Neural crest cell (in vitro differentiated cells): Measurements from ENCODE around the gene SLC25A21. TPM values are rescaled to one million over a fixed set of nuclear protein-coding genes. Genes with fewer than 3 reads are reported as not detected.

ENCODE experiments used
- DNase-seq: peaks from one replicate; pipeline ENCODE4 v3.0.0; 2021; ENCODE audit warnings: low read depth, mixed read lengths, low spot score
- H3K27ac Mint-ChIP-seq: one replicate; pipeline ENCODE4 v1.8.0; 2021; ENCODE audit warnings: mild to moderate bottlenecking, mixed read lengths; ENCODE audit not compliant: unreplicated experiment
- H3K27me3 Mint-ChIP-seq: 2 replicates; pipeline ENCODE4 v1.8.0; 2021; ENCODE audit warnings: low read depth, mild to moderate bottlenecking, mixed read lengths
- H3K36me3 Mint-ChIP-seq: 2 replicates; pipeline ENCODE4 v1.8.0; 2021; ENCODE audit warnings: low read depth, mild to moderate bottlenecking, mixed read lengths
- H3K4me1 Mint-ChIP-seq: 2 replicates; pipeline ENCODE4 v1.8.0; 2021; ENCODE audit warnings: mixed read lengths
- H3K4me3 Mint-ChIP-seq: one replicate; pipeline ENCODE4 v1.8.0; 2021; ENCODE audit warnings: mild to moderate bottlenecking, mixed read lengths
- H3K9me3 Mint-ChIP-seq: 2 replicates; pipeline ENCODE4 v1.8.0; 2021; ENCODE audit warnings: mixed read lengths
- total RNA-seq: library from RNA; stranded (reverse); gene quantifications from 2 replicates; pipeline ENCODE4 v1.2.1, GENCODE V29; 2021
- TF ChIP-seq, protein P1 (sequence below): fragments of 200-600 bp; sonication (generic); conservative IDR thresholded peaks from 2 replicates; pipeline ENCODE4 v1.5.0; 2021; ENCODE audit warnings: antibody characterized with exemption, mild to moderate bottlenecking

SLC25A21 gene
- total RNA-seq, 1 donor from 2014 or later: 2.2 TPM

DNA sequence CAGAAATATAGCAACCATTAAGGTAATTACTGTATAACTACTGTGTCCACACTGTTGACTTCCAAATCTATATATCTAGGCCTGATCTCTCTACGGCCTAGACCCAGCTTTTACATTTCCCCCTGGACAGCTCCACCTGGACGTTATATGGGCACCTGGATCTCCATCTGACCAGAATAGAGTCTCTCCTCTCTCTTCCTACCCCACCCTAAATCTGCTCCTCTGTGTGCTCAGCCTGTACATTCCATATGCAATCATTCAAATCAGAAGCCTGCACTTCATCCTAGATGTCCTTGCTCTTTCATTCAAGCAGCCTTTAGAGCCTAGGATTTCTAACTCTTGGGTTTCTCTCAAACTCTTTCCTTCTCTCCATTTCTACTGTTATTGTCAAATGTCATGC is 255.7 kb downstream of the SLC25A21 start:
- H3K9me3 Mint-ChIP-seq: no peaks in the 10 kb centered on the region
- no peaks in the 10 kb centered on the region for H3K36me3 Mint-ChIP-seq
- H3K4me3 Mint-ChIP-seq: no peak overlapping the region
- H3K4me1 Mint-ChIP-seq: no peaks in the 10 kb centered on the region
- TF ChIP-seq, protein P1, sequence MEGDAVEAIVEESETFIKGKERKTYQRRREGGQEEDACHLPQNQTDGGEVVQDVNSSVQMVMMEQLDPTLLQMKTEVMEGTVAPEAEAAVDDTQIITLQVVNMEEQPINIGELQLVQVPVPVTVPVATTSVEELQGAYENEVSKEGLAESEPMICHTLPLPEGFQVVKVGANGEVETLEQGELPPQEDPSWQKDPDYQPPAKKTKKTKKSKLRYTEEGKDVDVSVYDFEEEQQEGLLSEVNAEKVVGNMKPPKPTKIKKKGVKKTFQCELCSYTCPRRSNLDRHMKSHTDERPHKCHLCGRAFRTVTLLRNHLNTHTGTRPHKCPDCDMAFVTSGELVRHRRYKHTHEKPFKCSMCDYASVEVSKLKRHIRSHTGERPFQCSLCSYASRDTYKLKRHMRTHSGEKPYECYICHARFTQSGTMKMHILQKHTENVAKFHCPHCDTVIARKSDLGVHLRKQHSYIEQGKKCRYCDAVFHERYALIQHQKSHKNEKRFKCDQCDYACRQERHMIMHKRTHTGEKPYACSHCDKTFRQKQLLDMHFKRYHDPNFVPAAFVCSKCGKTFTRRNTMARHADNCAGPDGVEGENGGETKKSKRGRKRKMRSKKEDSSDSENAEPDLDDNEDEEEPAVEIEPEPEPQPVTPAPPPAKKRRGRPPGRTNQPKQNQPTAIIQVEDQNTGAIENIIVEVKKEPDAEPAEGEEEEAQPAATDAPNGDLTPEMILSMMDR: no peak
- H3K27me3 Mint-ChIP-seq: peaks cover 3% of the 10 kb centered on the region
- H3K27ac Mint-ChIP-seq: no peak overlapping the region
- DNase-seq: no peak

DNA sequence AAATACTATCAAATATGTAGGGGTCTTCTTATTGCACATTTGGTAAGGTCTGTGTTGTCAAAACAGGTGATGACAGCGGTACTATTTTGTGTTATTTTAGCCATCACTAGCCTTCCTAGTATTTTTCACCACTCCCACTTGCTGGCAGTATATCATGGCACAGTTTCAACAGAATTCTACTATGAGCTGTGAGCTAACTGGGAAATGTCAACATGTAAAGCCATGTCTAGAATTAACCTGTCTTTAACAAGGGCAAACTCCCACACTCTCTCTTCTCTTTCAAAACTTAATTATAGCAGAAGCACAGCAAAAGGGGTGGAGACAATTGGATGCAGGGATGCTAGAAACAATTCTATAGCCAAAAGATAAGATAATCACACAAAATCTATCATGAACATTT is 257.3 kb downstream of the SLC25A21 start:
- Mint-ChIP-seq H3K36me3 (no peaks in the 10 kb centered on the region), H3K4me1 (no peaks in the 10 kb centered on the region), H3K4me3 (no peak overlapping the region), H3K9me3 (no peaks in the 10 kb centered on the region), H3K27ac (no peak overlapping the region), H3K27me3 (peaks cover 3% of the 10 kb centered on the region)
- TF ChIP-seq, protein P1: no peak
- no peak for DNase-seq

DNA sequence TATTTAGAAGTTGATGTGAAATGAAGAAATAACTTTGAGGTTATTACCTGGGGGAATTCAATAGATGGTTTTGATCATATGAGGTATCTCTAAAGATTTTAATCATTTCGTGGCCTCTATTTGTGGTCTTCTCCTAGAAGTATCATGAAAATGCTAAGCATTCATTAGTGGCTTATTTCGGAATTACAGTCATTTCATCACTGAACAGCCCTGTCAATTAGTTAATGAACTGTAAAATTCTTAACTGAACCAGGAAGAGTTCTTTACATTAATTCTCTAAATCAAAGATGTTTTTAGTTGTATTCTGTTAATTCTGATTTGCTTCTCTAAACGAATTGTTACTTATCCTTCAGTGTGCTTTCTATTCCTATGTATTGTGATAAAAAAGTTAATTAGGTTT is 261.8 kb downstream of the SLC25A21 start:
- TF ChIP-seq, protein P1: no peak
- Mint-ChIP-seq H3K4me3 (no peak overlapping the region), H3K27me3 (peaks cover 14% of the 10 kb centered on the region), H3K27ac (no peak overlapping the region), H3K4me1 (peaks cover 2% of the 10 kb centered on the region), H3K9me3 (no peaks in the 10 kb centered on the region), H3K36me3 (no peaks in the 10 kb centered on the region)
- DNase-seq: no peak

DNA sequence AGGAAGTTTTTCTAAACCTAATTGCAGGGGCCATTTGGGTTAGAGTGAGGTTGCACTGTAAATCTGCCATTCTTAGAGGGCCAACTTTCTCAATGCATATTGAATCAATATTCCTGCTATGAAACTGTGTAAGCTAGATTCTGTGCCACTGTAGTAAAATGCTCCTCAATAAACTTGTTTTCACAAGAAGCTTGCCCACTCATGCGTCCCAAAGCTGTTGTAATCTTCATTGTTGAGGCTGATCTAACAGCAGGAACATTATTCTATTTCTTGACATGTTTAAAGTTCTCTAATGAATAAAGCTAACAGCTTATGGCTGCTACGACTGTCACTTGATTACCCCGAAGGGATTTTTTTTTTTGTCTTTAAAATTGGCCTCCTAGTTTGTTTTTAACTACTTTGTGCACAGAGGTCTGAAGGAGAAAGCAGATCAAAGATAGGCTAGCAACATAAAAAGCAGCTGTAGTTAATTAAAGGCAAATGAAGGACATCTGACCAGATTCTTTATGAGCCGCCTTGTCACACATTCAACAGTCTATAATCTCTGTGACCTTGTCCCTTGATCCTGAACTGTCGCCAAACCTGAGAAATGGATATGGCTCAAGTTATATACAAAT is 267.0 kb downstream of the SLC25A21 start:
- no peaks in the 10 kb centered on the region for H3K36me3 Mint-ChIP-seq
- H3K27me3 Mint-ChIP-seq: peaks cover 12% of the 10 kb centered on the region
- peaks cover 6% of the 10 kb centered on the region for H3K4me1 Mint-ChIP-seq
- no peak for DNase-seq
- TF ChIP-seq, protein P1: no peak
- H3K9me3 Mint-ChIP-seq: no peaks in the 10 kb centered on the region
- H3K4me3 Mint-ChIP-seq: no peak overlapping the region
- no peak overlapping the region for H3K27ac Mint-ChIP-seq

DNA sequence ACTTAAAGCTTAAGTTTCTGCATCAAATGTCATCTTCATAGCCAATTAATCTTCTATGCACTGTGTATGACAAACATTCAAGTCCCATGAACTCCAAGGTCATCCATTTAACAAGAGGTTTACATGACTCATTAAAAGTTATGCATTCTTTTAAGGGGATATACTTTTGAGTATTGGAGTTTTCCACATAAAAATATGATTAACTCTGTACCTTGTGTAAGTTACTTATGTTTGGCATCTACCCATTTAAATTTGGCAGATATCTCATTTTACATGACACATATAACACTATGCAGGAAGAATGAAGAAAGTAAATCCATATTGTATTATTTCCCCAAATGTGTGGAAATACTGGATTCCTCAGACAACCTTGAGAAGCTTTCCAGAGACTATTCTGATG is 270.5 kb downstream of the SLC25A21 start:
- TF ChIP-seq, protein P1: no peak
- peaks cover 6% of the 10 kb centered on the region for H3K4me1 Mint-ChIP-seq

More for the DNA sequence above, 270.5 kb downstream of the SLC25A21 start:
- DNase-seq: no peak
- no peaks in the 10 kb centered on the region for H3K36me3 Mint-ChIP-seq
- no peak overlapping the region for H3K4me3 Mint-ChIP-seq
- H3K27me3 Mint-ChIP-seq: peaks cover 4% of the 10 kb centered on the region
- no peak overlapping the region for H3K27ac Mint-ChIP-seq
- peaks cover 2% of the 10 kb centered on the region for H3K9me3 Mint-ChIP-seq
